ENCODE measurements around the gene CYP2B6.

DNA sequence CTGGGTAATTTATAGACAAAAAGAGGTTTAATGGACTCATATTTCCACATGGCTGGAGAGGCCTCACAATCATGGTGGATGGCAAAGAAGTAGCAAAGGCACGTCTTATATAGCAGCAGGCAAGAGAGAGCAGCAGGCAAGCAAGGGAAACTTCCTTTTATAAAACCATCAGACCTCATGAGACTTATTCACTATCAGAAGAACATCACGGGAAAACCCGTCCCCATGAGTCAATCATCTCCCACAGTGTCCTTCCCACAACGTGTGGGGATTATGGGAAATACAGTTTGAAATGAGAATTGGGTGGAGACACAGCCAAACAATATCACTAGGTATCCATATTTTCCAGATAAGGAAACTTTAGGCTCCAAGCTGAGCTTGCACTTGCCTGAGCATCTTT, 9.5 kb upstream of the CYP2B6 start:
- TF ChIP-seq POLR2A (IDR thresholded peaks at IDR 0.05; ENCODE audit: low read depth, low read length), result no peak
- TF ChIP-seq CTCF (IDR thresholded peaks at IDR 0.05; ENCODE audit: extremely low read depth in 1 of 2, insufficient read depth in 1 of 2, low read depth in 1 of 2, low read length in 2 of 2), result no peak
- TF ChIP-seq JUN (IDR thresholded peaks at IDR 0.05; ENCODE audit: borderline replicate concordance, insufficient read depth, insufficient read length, low read depth), result no peak
- TF ChIP-seq, protein P1, sequence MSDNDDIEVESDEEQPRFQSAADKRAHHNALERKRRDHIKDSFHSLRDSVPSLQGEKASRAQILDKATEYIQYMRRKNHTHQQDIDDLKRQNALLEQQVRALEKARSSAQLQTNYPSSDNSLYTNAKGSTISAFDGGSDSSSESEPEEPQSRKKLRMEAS (IDR thresholded peaks at IDR 0.05; ENCODE audit: insufficient read depth, insufficient read length), result no peak

Measured in endothelial cell of umbilical vein (primary cell).